GM21367 (cell line): ENCODE data around the gene AFF1.
"Not testable (repeated sequence)": the region's sequence is repeated elsewhere in the genome, so short reads cannot be mapped to it uniquely, and the experiment has no call there.

Experiments used
- ATAC-seq: cut with Tn5 transposase; IDR thresholded peaks from one replicate; pipeline ENCODE4 v1.9.1; 2021; ENCODE audit not compliant: unreplicated experiment

AFF1 gene

DNA sequence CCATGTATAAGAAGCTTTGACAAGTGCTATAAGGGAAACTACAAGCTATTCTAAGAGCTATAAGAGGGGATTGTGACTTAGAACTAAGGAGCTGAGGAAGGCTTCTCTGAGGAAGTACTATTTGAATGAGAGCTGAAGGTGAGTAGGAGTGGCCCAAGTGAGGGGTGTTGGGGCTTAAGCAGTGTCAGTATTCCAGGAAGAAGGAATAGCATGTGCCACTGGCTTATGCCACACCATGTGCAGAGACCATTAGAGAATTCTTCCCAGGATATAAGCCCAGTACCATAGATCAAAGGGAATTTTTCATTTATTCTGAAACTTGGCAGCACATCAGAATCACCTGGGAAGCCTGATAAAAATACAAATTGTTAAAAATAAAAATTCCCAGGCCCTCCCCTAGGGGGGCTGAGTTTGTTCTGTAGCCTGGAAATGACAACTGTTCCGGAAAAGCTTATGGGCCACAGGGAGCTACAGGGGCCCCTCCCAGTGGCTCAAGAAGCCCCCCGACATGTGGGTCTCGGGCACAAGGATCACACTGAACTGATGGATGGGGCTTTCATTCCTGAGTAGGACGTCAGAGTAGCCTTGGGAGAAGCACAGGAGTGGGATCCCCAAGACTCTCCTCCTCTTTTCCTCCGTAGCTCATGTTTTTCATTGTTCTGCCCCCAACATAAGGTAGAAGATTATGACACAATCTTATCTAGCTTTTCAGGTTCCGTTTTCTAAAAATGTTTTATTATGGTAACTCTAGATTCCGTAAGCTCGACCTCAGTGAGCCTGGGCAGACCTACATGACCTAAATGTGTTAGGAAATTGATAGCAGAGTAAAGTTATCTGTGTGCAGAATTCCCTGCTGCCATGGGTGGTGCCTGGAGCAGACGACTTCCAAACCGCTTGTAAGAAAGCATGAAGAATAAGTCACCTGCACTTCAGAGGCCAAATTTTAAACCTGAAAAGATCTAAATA is 119.3 kb downstream of the AFF1 start:
- ATAC-seq, result no peak

- ATAC-seq, result no peak
Observed at GRCh38 chr4:87054900-87055299, 120.1 kb downstream of the AFF1 start.

DNA sequence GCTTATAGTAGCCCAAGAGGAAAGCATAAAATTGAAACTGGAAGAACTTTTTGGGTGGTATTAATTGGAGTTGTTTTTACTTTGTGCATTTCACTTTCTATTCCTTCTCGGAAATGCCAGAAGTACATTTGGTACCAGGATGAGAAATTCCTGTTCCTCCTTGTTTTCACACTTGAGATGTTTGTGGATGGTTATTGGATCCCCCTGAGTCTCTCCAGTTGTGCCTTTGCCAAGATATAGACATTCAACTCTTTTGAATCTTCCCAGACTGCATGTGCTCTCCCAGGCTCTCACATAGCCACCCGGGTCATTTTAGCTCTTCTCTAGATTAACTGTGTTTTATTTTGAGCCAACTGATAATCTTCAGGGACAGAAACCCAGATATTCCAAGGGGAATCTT is 120.5 kb downstream of the AFF1 start:
- no peak for ATAC-seq

DNA sequence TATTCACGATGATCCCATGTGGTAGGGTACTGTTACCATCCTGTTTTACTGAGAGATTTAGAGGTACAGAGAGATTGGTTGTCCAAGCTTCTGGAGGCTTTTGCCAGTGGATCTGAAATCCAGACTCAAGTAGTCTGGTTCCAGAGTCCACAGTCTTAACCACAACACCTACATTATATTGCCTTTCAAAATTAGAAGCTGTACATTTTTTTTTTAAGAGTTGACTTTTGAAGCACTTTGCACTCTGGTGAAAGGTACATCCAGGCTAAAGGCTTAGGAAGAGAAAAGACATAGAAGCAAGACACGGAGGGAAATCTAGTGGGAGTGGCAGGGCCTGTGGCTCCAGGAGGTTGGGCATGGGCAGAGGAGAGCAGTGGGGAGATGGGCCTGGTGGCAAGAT is 122.1 kb downstream of the AFF1 start:
- ATAC-seq, result no peak

- ATAC-seq, result no peak
Observed at GRCh38 chr4:87057835-87058355, 123.1 kb downstream of the AFF1 start.

GRCh38 chr4:87058356-87059073 is 123.7 kb downstream of the AFF1 start:
- no peak for ATAC-seq

GRCh38 chr4:87060957-87061356 is 126.1 kb downstream of the AFF1 start:
- ATAC-seq, result no peak

DNA sequence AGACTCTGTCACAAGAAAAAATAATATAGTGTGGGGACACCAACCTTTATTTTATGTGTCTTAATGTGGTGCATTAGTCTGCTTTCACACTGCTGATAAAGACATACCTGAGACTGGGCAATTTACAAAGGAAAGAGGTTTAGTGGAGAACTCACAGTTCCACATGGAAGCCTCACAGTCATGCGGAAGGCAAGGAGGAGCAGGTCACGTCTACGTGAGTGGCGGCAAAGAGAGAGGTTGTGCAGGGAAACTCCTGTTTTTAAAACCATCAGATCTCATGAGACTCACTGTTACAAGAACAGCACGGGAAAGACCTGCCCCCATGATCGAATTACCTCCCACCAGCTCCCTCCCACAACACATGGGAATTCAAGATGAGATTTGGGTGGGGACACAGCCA is 130.2 kb downstream of the AFF1 start:
- no peak for ATAC-seq

DNA sequence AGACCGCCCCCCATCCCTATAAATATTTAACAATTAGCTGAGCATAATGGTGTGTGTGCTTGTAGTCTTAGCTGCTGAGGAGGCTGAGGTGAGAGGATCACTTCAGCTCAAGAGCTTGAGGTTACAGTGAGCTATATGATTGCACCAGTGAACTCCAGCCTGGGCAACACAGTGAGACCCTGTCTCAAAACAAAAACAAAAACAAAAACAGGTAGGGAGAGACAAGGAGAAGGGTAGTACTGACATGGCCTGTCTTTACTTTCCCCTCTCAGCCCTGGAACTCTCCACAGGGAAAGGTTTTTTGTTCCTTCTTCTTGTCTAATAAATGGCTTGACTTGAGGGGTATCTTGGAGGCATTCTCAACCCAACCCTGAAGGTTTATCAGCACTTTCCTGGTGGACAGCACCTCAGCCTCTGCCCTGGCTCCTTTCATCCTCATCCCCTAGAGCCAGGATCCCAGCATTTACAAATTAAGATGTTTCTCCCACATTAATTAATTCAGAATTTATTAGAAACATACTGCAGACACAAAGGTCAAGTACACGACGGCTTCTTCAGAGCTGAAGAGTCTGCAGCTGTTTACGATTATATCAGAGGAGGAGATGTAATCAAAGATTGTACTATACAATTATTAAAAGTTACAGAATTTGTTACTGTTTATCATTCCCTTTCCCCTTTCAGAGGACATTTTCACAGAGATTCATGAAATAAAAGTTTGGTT is 131.8 kb downstream of the AFF1 start:
- ATAC-seq, result no peak

DNA sequence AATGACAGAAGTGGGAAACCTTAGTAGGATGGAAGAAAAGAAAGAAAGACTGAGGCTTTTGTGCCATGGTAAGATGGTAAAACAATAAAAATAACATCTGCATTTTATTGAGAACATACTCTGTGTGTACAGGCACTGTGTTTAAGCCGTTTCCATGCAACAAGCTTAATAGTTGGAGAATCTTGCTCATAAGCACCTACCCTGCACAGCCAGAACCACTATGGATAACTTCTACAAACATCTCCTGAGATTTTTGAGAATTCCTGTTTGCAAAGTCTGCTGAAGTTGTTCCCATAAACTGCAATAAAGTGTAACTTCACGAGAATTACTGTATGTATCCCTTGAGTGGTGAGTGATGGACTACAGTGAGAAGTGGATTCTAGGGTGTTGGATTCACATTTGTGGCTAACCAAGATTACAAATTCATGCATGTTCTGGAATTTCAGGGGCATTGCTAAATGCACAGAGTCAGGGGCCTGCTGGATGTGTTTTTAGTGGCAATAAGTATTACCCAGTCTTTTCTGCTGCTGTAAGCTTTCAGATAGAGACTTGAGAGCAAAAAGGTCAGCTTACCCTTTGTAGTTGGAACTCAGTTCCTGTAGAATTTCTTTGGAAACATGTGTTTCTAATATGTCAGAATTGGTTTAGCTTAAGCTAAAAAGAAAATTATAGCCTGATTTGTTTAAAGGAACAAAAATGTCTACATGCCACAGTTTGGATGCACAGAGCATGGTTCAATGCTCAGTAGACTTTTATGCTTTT is 132.5 kb downstream of the AFF1 start:
- no peak for ATAC-seq

GRCh38 chr4:87068583-87069021 is 133.8 kb downstream of the AFF1 start:
- no peak for ATAC-seq

GRCh38 chr4:87069037-87069742 is 134.4 kb downstream of the AFF1 start:
- no peak for ATAC-seq

DNA sequence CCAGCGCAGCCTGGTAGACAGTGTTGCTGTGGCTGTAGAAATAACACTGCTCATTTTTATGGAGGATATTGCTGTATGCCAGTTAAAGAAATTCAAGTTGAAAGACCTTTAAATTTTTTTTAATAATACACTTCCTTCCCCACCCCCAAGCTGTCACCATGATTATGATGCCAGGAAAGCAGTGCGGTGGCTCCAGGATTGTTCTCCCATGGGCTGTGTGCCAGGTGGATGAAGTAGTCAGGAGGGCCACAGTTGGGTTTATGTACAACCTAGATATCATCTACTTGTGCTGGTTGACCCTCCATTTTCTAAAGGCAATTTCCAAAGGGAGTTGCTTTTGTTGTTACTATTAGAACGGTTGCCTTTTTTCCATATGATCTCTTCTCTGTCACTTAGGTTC is 136.6 kb downstream of the AFF1 start:
- ATAC-seq, result no peak

GRCh38 chr4:87072545-87072944 is 137.7 kb downstream of the AFF1 start:
- not testable (repeated sequence) for ATAC-seq

- ATAC-seq, result peak; percentile 88
Observed at GRCh38 chr4:87073199-87074120, 138.6 kb downstream of the AFF1 start.

GRCh38 chr4:87074121-87074488 is 139.3 kb downstream of the AFF1 start:
- no peak for ATAC-seq

GRCh38 chr4:87075876-87076275 is 141.1 kb downstream of the AFF1 start:
- ATAC-seq, result no peak

DNA sequence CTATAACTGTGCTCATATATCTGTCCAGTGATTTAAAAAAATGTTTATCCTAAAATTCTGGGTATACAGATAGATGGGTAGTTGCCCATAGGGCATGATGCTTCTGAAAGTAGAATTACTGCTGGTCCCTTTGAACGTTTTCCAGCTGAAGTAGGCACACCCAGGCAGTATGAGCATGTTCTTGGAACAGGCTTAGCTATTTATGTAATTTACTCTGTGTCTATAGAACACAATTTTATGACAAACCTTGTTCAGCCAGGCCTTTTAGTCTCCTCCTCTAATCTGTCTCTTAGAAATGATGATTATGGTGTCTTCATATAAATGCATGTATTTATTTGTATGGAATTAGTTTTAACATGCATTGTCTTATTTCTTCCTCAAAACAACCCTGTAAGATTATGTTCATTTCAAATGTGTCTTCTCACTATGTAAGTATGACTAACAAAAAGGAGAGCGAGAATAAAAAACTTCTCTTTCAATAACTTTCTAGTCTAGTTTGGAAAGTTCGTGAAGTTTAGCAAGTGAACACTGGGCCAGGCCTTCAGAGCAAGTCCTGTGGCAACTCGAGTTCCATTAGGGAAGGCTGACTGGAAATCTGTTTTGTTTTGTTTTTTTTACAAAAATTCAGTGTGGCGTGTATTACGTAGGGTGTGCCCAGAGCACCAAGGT is 142.0 kb downstream of the AFF1 start:
- ATAC-seq, result no peak
